Liver (tissue), 9 donors: Measurements from ENCODE around the gene HOXC10. TPM values are rescaled to one million over a fixed set of nuclear protein-coding genes. Genes with fewer than 3 reads are reported as not detected.

ENCODE experiments used
- DNase-seq: peaks from one replicate; pipeline ENCODE4 v3.0.0-alpha.2; 2017; ENCODE audit warnings: low spot score
- H3K27ac ChIP-seq, 2 donors: one replicate each; pipeline ENCODE4 v1.7.0; 2013; ENCODE audit warnings: inconsistent platforms in 2 of 2, low read length in 2 of 2, control low read depth in 1 of 2, low read depth in 1 of 2, mild to moderate bottlenecking in 1 of 2
- H3K27me3 ChIP-seq, 4 donors: one replicate each; pipeline versions ENCODE4 v1.6.1 to v1.7.0; 2013; ENCODE audit warnings: low read length in 3 of 4, inconsistent platforms in 1 of 4, mild to moderate bottlenecking in 1 of 4, moderate library complexity in 1 of 4; ENCODE audit not compliant: control insufficient read depth in 4 of 4, insufficient read depth in 4 of 4
- H3K36me3 ChIP-seq, 4 donors: one replicate each; pipeline versions ENCODE4 v1.6.1 to v1.7.0; 2013; ENCODE audit warnings: low read length in 3 of 4, mild to moderate bottlenecking in 3 of 4, low read depth in 1 of 4, moderate library complexity in 1 of 4; ENCODE audit not compliant: control insufficient read depth in 4 of 4, insufficient read depth in 3 of 4
- H3K4me1 ChIP-seq, 4 donors: one replicate each; pipeline versions ENCODE4 v1.6.1 to v1.7.0; 2013; ENCODE audit warnings: low read length in 3 of 4, mild to moderate bottlenecking in 3 of 4, moderate library complexity in 1 of 4; ENCODE audit not compliant: control insufficient read depth in 4 of 4, insufficient read depth in 4 of 4
- H3K4me3 ChIP-seq, 3 donors: one replicate each; pipeline versions ENCODE4 v1.6.1 to v1.7.0; 2013; ENCODE audit warnings: low read length in 3 of 3, control low read depth in 1 of 3, low read depth in 1 of 3, mild to moderate bottlenecking in 1 of 3
- H3K9ac ChIP-seq, 2 donors: one replicate each; pipeline ENCODE4 v1.7.0; 2013; ENCODE audit warnings: low read length in 2 of 2, mild to moderate bottlenecking in 2 of 2, moderate library complexity in 2 of 2, control low read depth in 1 of 2, low read depth in 1 of 2
- H3K9me3 ChIP-seq, 4 donors: one replicate each; pipeline versions ENCODE4 v1.6.1 to v1.7.0; 2013; ENCODE audit warnings: low read length in 3 of 4; ENCODE audit not compliant: control insufficient read depth in 4 of 4
- EGR1 ChIP-seq, 2 donors: IDR thresholded peaks; 2 replicates each; pipeline ENCODE4 v1.6.1; 2016 to 2018; ENCODE audit warnings: antibody characterized with exemption in 2 of 2, low read depth in 2 of 2
- FOXA1 ChIP-seq: IDR thresholded peaks from 2 replicates; pipeline ENCODE4 v1.6.1; 2016; ENCODE audit warnings: antibody characterized with exemption
- FOXA2 ChIP-seq: IDR thresholded peaks from 2 replicates; pipeline ENCODE4 v1.6.1; 2016; ENCODE audit warnings: antibody characterized with exemption
- GABPA ChIP-seq, 2 donors: IDR thresholded peaks in 1 of 2; conservative IDR thresholded peaks in 1 of 2; 2 replicates each; pipeline ENCODE4 v1.6.1; 2016; ENCODE audit warnings: antibody characterized with exemption in 2 of 2, mild to moderate bottlenecking in 1 of 2, moderate library complexity in 1 of 2
- HNF4G ChIP-seq: IDR thresholded peaks from 2 replicates; pipeline ENCODE4 v1.6.1; 2016; ENCODE audit warnings: antibody characterized with exemption
- JUND ChIP-seq, 2 donors: IDR thresholded peaks; 2 replicates each; pipeline ENCODE4 v1.6.1; 2016; ENCODE audit warnings: antibody characterized with exemption in 2 of 2
- NR2F2 ChIP-seq: IDR thresholded peaks from 2 replicates; pipeline ENCODE4 v1.6.1; 2016; ENCODE audit warnings: antibody characterized with exemption
- RAD21 ChIP-seq, 2 donors: IDR thresholded peaks; 2 replicates each; pipeline ENCODE4 v1.6.1; 2016; ENCODE audit warnings: antibody characterized with exemption in 2 of 2, mild to moderate bottlenecking in 2 of 2
- RXRA ChIP-seq, 2 donors: IDR thresholded peaks; 2 replicates each; pipeline ENCODE4 v1.6.1; 2017 to 2018; ENCODE audit warnings: antibody characterized with exemption in 2 of 2, mild to moderate bottlenecking in 1 of 2
- SP1 ChIP-seq: IDR thresholded peaks from 2 replicates; pipeline ENCODE4 v1.6.1; 2018; ENCODE audit warnings: antibody characterized with exemption, mild to moderate bottlenecking
- TAF1 ChIP-seq: conservative IDR thresholded peaks from 2 replicates; pipeline ENCODE4 v1.6.1; 2016; ENCODE audit warnings: antibody characterized with exemption, mild to moderate bottlenecking
- YY1 ChIP-seq: IDR thresholded peaks from 2 replicates; pipeline ENCODE4 v1.6.1; 2016; ENCODE audit warnings: antibody characterized with exemption, mild to moderate bottlenecking
- WGBS: extraction: QIAGEN DNeasy Blood & Tissue Kit; methylation state at CpG from one replicate; pipeline ENCODE4 v1.1.7; 2013; 5-methylcytosine and 5-hydroxymethylcytosine counted together
- polyA plus RNA-seq, 2 donors: library from polyadenylated mRNA; stranded (reverse) in 1 of 2; unstranded in 1 of 2; fragments of 200-250 nt in 1 of 2; fragments of >200 nt in 1 of 2; fragmentation: Nextera tagmentation in 1 of 2; extraction: Ambion mirVana in 1 of 2; gene quantifications; one replicate each; pipeline versions ENCODE4 v1.2.1 to v1.2.3, GENCODE V29; 2013 to 2015
- total RNA-seq, 2 donors: library from RNA; depleted of rRNA; stranded (reverse); fragments of >200 nt; gene quantifications; one replicate each; pipeline ENCODE4 v1.2.3, GENCODE V29; 2014
- TF ChIP-seq, protein P1 (sequence below): IDR thresholded peaks from 2 replicates; pipeline ENCODE4 v1.6.1; 2016; ENCODE audit warnings: antibody characterized with exemption
- TF ChIP-seq, protein P2 (sequence below): IDR thresholded peaks from 2 replicates; pipeline ENCODE4 v1.6.1; 2016; ENCODE audit warnings: antibody characterized with exemption
- TF ChIP-seq, protein P3 (sequence below): fragments of 150-350 bp; IDR thresholded peaks from 2 replicates; pipeline ENCODE4 v1.5.1; 2017; ENCODE audit warnings: improper control_type of control experiment, low read depth, low read length; ENCODE audit not compliant: missing input control
- TF ChIP-seq, protein P4 (sequence below): IDR thresholded peaks from 2 replicates; pipeline ENCODE4 v1.6.1; 2016; ENCODE audit warnings: antibody characterized with exemption
- donor health status: healthy.
- donor health status: healthy.
- donor health status: healthy.
- donor health status: healthy.
- donor health status: healthy.

Gene HOXC10
- total and polyA plus RNA-seq, 4 donors = not detected

DNA sequence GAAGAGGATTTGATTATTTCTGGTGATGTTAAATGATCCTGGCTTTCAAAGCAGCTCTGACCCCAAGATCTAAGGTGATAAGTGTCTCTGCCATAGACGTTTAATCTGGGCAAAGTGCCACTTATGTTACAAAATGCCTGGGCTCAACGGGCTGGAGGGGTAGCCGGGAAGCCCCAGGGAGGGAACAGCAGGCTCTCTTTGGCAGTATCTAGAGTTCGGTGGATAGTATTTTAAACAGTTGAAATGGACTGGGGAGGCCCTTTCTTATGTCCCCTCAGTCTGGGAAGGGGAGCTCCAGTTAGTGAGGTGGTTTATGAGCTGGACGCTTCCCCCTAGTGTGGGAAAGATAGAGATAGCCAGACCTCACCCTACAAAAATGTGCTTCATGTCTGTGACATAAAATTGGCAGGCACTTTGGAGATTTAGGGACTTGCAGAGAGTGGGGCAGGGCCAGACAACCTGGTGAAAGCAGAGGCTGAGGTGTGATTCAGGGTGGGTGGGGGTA, 17.5 kb upstream of the HOXC10 start (continued):
- TF ChIP-seq, protein P1, sequence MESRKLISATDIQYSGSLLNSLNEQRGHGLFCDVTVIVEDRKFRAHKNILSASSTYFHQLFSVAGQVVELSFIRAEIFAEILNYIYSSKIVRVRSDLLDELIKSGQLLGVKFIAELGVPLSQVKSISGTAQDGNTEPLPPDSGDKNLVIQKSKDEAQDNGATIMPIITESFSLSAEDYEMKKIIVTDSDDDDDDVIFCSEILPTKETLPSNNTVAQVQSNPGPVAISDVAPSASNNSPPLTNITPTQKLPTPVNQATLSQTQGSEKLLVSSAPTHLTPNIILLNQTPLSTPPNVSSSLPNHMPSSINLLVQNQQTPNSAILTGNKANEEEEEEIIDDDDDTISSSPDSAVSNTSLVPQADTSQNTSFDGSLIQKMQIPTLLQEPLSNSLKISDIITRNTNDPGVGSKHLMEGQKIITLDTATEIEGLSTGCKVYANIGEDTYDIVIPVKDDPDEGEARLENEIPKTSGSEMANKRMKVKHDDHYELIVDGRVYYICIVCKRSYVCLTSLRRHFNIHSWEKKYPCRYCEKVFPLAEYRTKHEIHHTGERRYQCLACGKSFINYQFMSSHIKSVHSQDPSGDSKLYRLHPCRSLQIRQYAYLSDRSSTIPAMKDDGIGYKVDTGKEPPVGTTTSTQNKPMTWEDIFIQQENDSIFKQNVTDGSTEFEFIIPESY = no peak
- TF ChIP-seq YY1 = no peak
- no peak for TF ChIP-seq GABPA (IDR thresholded peaks at IDR 0.05 in 1 of 2, conservative IDR thresholded peaks at IDR 0.05 in 1 of 2)
- TF ChIP-seq SP1 = no peak
- TF ChIP-seq JUND (IDR thresholded peaks at IDR 0.05) = no peak
- no peak for TF ChIP-seq RAD21 (IDR thresholded peaks at IDR 0.05)
- TF ChIP-seq, protein P2, sequence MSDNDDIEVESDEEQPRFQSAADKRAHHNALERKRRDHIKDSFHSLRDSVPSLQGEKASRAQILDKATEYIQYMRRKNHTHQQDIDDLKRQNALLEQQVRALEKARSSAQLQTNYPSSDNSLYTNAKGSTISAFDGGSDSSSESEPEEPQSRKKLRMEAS = no peak
- TF ChIP-seq TAF1 = no peak
- no peak for TF ChIP-seq FOXA2

DNA sequence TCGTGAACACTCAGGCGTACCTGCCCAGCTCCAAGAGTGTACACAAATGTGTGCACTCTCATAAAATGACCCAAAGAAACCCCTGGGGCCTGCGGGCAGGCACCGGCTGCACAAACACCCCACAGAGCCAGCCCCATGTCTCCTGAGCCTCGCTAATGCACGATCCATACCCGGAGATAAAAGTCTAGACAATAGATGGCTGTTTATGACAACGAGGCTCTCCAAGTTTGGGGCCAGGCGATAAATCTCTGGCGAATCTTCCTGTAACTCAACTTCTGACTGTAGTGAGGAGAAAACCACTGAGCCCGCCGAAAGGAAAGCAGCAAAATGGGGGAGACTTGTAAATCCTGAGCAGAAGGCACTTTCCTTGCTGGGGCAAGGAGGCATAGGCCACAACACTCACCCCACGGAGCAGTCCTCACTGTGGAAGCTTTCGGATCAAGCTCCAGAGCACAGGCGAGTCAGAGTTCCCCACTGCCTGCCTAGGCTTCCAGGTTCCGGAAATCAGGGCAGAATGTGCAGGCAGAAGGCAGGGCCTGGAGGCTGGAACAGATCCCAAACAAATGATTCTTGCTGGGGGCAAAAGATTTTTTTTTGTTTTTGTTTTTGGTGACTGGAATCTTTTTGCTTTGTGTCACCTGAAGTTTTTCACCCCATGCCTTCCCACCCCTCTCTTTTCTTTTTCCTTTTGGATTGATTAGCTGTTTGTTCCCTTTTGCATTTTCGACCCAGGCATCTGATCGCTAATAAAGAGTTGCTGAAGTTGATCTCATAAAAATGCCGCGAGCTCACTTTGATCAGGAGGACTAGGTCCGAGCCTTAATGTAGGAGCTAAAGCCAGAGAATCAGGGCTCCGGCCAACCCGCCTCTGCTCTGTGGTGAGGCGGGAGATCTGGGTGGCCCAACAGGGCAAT, 16.5 kb upstream of the HOXC10 start:
- H3K9ac ChIP-seq = no peak overlapping the region
- DNase-seq = no peak
- no peaks in the 10 kb centered on the region for H3K9me3 ChIP-seq
- no peak overlapping the region for H3K27ac ChIP-seq
- TF ChIP-seq, protein P1 = no peak
- TF ChIP-seq RAD21 (IDR thresholded peaks at IDR 0.05) = no peak
- no peak for TF ChIP-seq FOXA2
- no peak for TF ChIP-seq RXRA (IDR thresholded peaks at IDR 0.05)
- TF ChIP-seq, protein P3, sequence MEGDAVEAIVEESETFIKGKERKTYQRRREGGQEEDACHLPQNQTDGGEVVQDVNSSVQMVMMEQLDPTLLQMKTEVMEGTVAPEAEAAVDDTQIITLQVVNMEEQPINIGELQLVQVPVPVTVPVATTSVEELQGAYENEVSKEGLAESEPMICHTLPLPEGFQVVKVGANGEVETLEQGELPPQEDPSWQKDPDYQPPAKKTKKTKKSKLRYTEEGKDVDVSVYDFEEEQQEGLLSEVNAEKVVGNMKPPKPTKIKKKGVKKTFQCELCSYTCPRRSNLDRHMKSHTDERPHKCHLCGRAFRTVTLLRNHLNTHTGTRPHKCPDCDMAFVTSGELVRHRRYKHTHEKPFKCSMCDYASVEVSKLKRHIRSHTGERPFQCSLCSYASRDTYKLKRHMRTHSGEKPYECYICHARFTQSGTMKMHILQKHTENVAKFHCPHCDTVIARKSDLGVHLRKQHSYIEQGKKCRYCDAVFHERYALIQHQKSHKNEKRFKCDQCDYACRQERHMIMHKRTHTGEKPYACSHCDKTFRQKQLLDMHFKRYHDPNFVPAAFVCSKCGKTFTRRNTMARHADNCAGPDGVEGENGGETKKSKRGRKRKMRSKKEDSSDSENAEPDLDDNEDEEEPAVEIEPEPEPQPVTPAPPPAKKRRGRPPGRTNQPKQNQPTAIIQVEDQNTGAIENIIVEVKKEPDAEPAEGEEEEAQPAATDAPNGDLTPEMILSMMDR = no peak
- no peak for TF ChIP-seq SP1
- no peak for TF ChIP-seq EGR1 (IDR thresholded peaks at IDR 0.05; ENCODE audit: low read depth in 2 of 2)
- no peak for TF ChIP-seq HNF4G
- TF ChIP-seq FOXA1 = no peak
- TF ChIP-seq NR2F2 = no peak
- no peak for TF ChIP-seq YY1
- TF ChIP-seq, protein P4, sequence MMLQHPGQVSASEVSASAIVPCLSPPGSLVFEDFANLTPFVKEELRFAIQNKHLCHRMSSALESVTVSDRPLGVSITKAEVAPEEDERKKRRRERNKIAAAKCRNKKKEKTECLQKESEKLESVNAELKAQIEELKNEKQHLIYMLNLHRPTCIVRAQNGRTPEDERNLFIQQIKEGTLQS = no peak
- WGBS = 15% methylated on average over 24 of the region's 24 CpGs
- peaks cover under 1 to 58% (median 45%) of the 10 kb centered on the region in 4 donors for H3K27me3 ChIP-seq
- no peaks in the 10 kb centered on the region for H3K36me3 ChIP-seq
- peaks cover 0 to 7% (median 4%) of the 10 kb centered on the region in 4 donors for H3K4me1 ChIP-seq
- no peak overlapping the region for H3K4me3 ChIP-seq
